ENCODE measurements around the gene RPL7A.

DNA sequence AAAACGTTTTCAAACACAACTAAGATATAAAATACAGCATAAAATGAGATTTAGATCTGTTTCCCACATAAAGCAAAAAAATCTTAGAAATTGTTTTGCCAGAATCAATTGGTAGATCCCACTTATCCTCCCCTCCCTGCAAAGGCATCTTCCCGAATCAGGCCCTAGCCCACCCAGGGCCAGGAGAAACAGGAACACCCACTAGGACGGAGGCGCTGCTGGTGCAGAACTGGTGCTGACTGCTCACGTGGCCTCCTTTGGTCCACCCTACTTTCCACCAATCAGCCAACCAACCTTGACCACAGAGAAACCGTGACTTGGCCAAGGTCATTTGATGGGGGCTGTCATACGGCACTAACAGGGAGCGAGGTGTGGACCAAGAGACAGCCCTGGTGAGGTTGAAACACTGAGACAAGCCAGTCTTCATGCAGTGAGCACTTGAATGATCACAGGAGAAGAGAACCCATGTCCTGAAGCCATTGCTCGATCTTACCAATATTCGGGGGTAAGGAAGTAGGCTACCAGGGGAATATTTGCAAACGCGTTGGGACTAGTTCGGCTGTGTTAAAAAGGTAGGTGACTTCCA is 13.6 kb downstream of the RPL7A start:
- no peak for TF ChIP-seq POLR2A (IDR thresholded peaks at IDR 0.05)
- TF ChIP-seq CTCF (IDR thresholded peaks at IDR 0.05) = no peak

All from tibial nerve (tissue), 3 donors.